Mononuclear cell (primary cell): Measurements from ENCODE around the gene IMMP2L. TPM values are rescaled to one million over a fixed set of nuclear protein-coding genes. Genes with fewer than 3 reads are reported as not detected.

Experiments used
- H3K27me3 ChIP-seq: 2 replicates; pipeline ENCODE4 v1.6.0; 2011; ENCODE audit warnings: low read length, control low read depth; ENCODE audit not compliant: insufficient read depth
- H3K4me1 ChIP-seq: 2 replicates; pipeline ENCODE4 v1.5.1; 2011; ENCODE audit warnings: mild to moderate bottlenecking, low read length, control low read depth; ENCODE audit not compliant: insufficient read depth
- H3K4me3 ChIP-seq: 2 replicates; pipeline ENCODE4 v1.5.1; 2011; ENCODE audit warnings: mild to moderate bottlenecking, low read length, moderate library complexity
- H3K9me3 ChIP-seq: 2 replicates; pipeline ENCODE4 v1.5.1; 2011; ENCODE audit warnings: low read depth, mild to moderate bottlenecking, control low read depth, low read length
- total RNA-seq: library from RNA; depleted of rRNA; stranded (reverse); fragments of >200 nt; gene quantifications from one replicate; pipeline ENCODE4 v1.2.3, GENCODE V29; 2012

IMMP2L gene
- total RNA-seq, 1 donor: 14.6 TPM

DNA sequence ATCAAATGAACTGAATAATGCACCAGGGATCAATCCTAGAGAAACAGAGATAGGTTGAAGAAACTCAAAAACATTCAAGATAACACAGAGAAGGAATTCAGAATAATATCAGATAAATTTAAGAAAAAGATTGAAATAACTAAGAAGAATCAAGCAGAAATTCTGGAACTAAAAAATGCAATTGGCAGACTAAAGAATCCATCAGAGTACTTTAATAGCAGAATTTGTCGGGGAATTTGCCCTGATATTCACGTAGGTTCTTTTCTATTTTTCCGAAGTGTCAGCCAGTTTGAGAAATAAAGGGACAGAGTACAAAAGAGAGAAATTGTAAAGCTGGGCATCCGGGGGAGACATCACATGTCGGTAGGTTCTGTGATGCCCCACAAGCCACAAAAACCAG lies 9.4 kb upstream of the IMMP2L start:
- H3K27me3 ChIP-seq: peaks cover 6% of the 10 kb centered on the region
- no peaks in the 10 kb centered on the region for H3K9me3 ChIP-seq
- H3K4me3 ChIP-seq: no peak overlapping the region
- H3K4me1 ChIP-seq: no peaks in the 10 kb centered on the region

DNA sequence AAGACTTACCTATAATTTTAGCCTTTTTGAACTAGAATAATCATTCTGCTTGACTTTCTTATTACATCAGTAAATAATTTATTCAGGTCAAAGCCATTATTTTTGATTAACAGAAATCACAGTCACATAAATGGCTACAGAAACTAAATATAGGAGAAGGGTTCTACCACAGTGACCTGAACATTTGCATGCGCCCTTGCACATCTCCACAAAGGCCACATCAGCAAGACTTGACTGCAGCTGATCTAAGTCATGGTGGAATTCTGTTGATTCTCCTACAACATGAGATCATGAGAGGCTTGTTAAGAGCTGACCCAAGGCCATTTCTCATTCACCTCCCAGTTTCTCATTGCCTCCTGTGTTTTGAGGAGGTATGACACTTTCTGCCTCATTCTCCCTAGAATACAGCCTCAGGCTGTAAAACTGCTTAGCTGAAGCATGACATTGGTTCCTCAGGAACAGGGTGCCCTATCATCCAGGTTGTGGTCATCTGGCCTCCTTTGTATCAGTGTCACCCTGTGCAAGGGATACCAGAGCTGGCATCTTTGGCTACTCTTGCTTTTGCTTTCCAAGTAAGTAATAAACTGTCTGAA lies 6.7 kb upstream of the IMMP2L start:
- H3K4me1 ChIP-seq: no peaks in the 10 kb centered on the region
- peaks cover 9% of the 10 kb centered on the region for H3K27me3 ChIP-seq
- no peaks in the 10 kb centered on the region for H3K9me3 ChIP-seq
- no peak overlapping the region for H3K4me3 ChIP-seq

DNA sequence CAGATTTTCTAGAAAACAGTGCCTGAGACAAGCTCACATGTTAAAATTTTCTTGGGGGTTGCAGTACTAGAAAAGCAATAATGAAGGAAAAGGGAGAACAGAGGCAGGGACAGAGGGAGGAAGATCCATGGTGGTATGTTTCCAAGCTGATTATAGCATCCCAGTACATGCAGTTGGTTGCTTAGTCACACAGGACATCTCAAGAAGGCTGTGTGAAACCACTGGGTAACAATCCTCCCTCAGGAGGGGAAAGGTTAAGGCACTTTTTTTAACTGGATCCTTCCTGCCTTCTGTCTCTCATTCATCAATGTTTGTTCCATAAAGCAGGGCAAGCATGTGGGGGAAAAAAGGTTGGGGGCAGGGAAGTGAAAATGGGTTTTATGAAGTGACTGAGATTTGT lies 6.1 kb upstream of the IMMP2L start:
- Histone ChIP-seq H3K27me3 (peaks cover 9% of the 10 kb centered on the region), H3K4me3 (no peak overlapping the region), H3K4me1 (no peaks in the 10 kb centered on the region), H3K9me3 (no peaks in the 10 kb centered on the region)

DNA sequence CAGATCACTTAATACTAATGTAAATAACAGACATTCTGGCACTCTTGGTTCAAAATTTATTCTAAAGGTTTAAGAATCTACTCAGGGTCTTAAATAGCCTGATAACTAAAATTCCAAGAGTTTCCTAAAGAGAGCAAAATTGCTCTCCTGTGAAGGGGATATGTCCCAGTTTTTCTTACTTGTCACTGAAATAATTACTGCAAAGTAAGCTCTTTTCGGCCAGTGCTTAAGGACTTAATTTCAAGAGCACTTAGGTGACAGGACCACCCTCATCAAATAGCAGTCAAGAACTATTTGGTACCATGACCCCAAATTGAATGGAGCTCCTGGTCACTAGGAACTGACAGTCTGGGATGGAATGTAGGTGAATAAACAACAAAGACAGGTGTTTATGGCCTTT lies 1.8 kb upstream of the IMMP2L start:
- Histone ChIP-seq H3K4me3 (no peak overlapping the region), H3K9me3 (no peaks in the 10 kb centered on the region), H3K4me1 (peaks cover 20% of the 10 kb centered on the region), H3K27me3 (peaks cover 9% of the 10 kb centered on the region)

DNA sequence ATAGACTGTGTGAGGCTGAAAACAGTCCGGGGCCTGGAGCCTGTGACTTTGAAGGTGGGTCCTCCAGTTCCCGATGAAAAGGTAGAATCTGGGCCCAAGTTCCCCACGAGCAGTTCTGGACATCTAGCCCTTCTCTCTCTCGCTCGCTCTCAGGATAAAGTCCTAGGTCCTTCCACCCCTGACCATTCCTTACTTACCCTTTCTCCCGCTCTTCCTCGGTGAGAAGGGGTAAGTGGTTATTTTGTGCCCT lies 713 bp downstream of the IMMP2L start:
- H3K27me3 ChIP-seq: peaks cover 3% of the 10 kb centered on the region
- H3K4me1 ChIP-seq: peaks cover 20% of the 10 kb centered on the region
- no peaks in the 10 kb centered on the region for H3K9me3 ChIP-seq
- peak overlapping the region; percentile 63 for H3K4me3 ChIP-seq

DNA sequence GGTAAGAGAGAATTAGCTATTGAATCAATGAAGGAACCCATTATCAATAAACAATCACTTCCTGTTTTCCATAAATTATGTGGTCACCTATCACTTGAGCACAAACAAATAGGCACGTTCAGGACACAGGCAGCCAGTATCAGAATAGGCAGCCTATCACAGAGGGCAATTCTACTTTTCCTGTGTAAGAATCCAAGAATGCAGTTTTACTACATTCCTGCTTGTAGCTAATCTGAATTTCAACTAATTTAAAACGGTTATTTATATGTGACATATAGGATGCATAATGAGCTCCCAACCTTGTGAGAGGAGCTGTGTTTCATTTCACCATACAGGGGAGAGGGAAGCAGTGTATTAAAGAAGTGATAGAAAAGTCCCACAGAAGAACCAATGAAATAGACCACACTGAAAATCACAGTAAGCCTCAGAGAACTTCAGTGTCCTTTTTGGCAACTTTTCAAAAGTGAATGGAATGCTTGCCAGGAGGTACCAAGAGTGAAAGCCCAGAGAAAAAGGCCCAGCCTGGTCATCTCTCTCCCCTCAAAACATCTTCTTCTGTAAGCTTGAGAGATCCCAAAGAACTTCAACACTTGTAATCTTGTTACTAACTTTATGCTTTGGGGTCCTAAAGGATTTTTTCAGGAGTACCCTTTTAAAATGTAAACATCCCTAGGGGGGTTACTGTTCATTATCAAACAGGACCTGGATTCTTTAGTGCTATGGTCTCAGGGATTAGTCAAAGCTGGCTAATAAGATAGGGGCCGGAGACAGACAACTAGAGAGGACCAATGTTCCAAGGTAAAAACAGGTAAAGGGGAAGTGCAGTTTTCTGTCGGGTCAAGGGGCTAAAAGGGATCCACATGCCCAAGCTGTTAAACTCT lies 1.3 kb downstream of the IMMP2L start:
- Histone ChIP-seq H3K27me3 (peaks cover 2% of the 10 kb centered on the region), H3K4me3 (peak overlapping the region; percentile 63), H3K9me3 (no peaks in the 10 kb centered on the region), H3K4me1 (peaks cover 20% of the 10 kb centered on the region)

DNA sequence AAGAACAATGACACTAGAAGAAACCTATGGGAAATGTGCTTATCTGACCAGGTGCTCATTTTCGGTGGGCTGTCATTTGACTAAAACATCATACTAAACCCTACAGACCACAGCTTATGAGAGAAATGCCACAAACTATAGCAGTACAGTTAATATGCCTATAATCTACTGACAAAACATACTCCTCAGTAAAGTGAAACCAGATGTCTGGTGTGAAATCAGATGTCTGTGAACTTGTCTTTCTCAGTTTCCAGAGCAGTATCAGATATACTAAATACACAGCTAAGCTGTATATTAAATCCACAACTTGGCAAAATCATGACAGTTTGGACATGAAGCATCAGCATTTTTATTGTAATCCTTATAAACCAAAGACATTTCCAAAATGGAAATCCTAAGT lies 3.3 kb downstream of the IMMP2L start:
- H3K4me3 ChIP-seq: no peak overlapping the region
- H3K27me3 ChIP-seq: no peaks in the 10 kb centered on the region
- no peaks in the 10 kb centered on the region for H3K9me3 ChIP-seq
- peaks cover 20% of the 10 kb centered on the region for H3K4me1 ChIP-seq

DNA sequence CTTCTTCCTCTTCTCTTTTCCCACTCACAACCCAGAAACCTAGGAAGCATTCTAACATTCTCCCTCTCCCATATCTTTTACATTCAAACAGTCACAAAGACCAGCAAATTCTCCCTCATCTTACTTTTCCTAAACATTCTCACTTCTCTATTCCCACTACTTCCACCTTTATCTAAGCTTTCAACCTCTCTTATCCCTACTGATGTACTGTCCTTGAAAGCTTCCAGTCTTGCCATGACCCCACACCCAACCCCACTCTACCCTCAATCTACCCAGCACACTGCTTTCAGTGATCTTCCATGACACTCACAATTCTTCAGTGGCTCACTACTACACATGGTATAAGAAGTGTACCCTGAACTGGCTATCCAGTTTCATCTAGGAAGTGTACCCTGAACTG lies 5.3 kb downstream of the IMMP2L start:
- H3K9me3 ChIP-seq: no peaks in the 10 kb centered on the region
- H3K4me1 ChIP-seq: peaks cover 14% of the 10 kb centered on the region
- no peaks in the 10 kb centered on the region for H3K27me3 ChIP-seq
- H3K4me3 ChIP-seq: no peak overlapping the region

DNA sequence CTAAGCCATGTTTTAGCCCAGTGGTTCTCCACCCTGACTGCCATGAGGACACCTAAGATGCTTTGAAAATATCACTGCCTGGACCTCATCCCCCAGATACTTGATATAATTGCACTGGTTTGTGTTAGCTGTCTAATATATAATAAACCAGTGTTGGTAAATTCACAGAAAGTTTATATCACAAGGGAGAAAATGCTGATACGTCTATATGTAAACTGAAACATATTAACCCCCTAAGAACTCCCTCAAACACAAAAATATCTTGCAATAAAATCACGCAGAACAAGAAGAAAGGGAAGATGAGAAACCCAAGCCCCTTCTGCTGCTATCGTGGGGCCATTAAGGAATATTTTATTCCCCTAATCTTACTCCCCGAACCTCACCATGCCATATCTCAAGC lies 8.2 kb downstream of the IMMP2L start:
- Histone ChIP-seq H3K9me3 (no peaks in the 10 kb centered on the region), H3K27me3 (no peaks in the 10 kb centered on the region), H3K4me1 (no peaks in the 10 kb centered on the region), H3K4me3 (no peak overlapping the region)

DNA sequence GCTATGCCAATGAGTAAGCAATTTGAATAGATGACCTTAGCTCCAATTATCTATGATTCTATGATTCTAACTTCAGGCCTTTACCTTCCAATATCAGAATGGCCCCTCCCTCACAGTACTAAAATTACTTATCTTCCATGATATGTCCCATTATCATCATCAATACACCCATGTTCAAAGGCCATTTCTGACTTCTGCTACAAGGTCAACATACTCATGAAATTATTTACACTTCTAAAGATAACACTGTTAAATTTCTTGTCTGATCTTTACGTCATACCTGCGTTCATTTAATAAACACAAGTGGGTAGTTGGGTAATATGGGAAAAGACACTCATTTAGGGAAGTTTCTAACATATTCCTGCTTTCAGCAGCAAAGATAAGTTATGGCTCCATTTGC lies 21.2 kb downstream of the IMMP2L start:
- no peaks in the 10 kb centered on the region for H3K9me3 ChIP-seq
- H3K27me3 ChIP-seq: no peaks in the 10 kb centered on the region
- H3K4me1 ChIP-seq: no peaks in the 10 kb centered on the region
- H3K4me3 ChIP-seq: no peak overlapping the region

DNA sequence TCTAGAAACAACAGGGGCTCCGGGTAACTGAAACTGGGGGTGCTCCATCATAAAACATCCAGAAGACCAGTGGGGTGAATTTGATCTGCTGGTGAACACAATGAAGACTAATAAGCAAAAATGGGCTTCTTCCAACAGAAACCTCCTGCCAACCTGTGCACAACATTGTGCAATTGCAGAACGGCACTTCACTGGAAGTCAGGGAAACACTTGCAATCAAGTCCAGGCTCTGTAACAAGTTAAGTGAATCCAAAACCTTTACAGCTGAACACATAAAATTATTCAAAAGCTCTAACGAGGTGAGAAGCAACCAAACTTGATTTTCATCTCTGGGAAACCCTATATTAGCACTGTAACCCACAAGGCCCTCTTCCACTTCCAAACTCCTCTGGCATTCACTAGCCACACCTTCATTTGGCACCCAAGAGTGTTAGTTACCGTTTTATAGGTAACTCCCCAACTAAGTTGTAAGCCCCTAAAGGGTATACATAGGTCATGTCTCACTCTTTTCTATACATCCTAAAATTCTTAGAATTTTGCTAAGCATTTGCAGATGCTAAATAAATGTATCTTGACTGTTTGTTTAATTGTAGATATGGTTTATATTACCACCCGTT lies 22.0 kb downstream of the IMMP2L start:
- Histone ChIP-seq H3K4me3 (no peak overlapping the region), H3K9me3 (no peaks in the 10 kb centered on the region), H3K27me3 (no peaks in the 10 kb centered on the region), H3K4me1 (peaks cover 5% of the 10 kb centered on the region)

DNA sequence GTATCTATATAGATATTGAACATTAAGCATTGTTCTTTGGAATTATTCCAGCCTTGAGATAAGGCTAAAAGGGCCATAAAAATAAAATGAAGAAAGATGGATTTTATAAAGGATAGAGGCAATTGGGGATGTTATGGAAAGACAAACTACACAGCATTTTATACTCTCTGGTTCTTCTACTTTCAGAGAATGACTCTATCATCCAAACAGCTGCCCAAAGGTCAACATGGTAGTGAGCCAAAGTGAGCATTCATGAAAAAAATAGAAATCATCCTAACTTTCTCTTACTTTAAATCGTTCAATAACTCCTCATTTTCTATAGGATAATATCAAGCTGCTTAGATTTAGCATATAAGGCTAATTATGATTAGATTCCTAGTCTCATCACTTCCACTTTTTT lies 25.2 kb downstream of the IMMP2L start:
- Histone ChIP-seq H3K9me3 (no peaks in the 10 kb centered on the region), H3K27me3 (no peaks in the 10 kb centered on the region), H3K4me1 (peaks cover 12% of the 10 kb centered on the region), H3K4me3 (no peak overlapping the region)

DNA sequence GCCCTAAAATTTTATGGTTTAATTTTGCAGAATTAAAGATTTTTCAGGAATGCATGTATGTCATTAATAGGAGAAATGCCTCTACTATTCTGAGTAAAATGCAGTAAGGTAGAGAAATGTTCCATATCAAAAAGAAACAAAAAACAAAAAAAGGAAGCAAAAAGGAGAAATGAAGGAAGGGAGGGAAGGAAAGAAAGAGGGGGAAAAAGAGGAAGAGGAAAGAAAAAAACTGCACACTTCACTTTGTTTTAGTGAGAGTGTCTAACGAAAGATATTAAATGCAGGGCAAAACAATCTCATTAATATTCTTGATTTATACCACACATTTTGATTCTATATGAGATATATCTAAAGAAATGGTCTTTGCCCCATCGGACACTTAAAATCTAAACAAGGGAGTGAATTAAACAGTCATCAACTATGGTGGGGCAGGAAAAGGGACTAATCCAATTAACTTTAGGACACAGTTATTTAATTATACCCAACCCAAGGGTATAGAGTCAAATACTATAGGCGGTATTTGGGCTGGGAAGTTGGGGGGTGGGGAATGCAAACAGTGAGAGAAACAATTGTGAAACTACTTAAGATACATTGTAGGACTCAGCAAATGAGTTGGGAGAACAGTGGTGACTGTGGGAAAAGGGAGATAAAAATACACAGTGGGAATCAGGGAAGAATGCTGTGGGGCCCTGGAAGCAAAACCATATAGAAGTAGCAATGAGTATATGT lies 27.0 kb downstream of the IMMP2L start:
- Histone ChIP-seq H3K27me3 (no peaks in the 10 kb centered on the region), H3K4me3 (no peak overlapping the region), H3K9me3 (no peaks in the 10 kb centered on the region), H3K4me1 (peaks cover 14% of the 10 kb centered on the region)

DNA sequence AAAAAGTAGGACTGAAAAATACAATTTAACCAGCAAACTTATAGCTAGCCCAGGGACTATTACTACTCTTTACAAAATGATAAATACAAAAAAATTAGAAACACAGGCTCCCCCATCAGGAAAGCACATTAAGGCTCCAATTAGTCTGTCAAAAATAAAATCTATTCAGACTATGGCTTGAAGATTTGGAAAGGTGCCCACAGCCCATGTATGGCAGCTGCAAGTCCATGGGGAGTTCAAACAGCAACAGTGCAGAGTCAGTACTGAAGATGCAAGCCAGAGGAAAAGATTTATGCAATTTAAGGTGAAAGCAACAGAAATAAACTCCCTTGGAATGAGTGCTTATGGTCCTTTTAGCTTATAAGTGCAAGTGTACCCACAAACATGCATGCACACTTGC lies 29.7 kb downstream of the IMMP2L start:
- Histone ChIP-seq H3K9me3 (no peaks in the 10 kb centered on the region), H3K4me3 (no peak overlapping the region), H3K27me3 (no peaks in the 10 kb centered on the region), H3K4me1 (peaks cover 16% of the 10 kb centered on the region)

DNA sequence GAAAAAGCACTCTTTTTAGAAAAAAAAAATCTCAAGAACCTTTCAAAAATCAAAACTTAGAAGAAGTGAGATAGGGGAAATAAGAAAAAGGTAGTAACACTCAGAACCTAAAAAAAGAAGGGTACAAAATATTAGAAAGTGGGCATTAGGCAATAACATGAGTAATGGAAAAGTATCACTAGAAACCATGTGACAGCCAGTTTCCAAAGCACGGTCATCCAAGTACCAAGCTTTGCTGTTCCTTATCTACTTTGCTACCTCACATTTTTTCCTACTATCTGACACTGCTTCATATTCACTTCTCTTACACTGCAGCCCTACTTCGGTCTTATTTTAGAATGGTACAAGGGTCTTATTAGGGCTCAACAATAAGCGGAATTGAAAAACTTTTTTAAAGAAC lies 30.3 kb downstream of the IMMP2L start:
- Histone ChIP-seq H3K4me3 (no peak overlapping the region), H3K9me3 (no peaks in the 10 kb centered on the region), H3K4me1 (peaks cover 18% of the 10 kb centered on the region), H3K27me3 (no peaks in the 10 kb centered on the region)
